OCI-LY7 (cell line): ENCODE results near the gene AKT1. TPM values are rescaled to one million over a fixed set of nuclear protein-coding genes. Genes with fewer than 3 reads are reported as not detected.

ENCODE experiments used
- BruUV-seq: library from RNA; stranded (reverse); fragments of 400-500 nt; replicated peaks from 2 replicates; lab custom pipeline; 2021; lab: Mats Ljungman, UMichigan
- CTCF ChIA-PET: fragments of 300-600 bp; sonication (Branson Sonifier 250); formaldehyde crosslinking; loops from one replicate; lab custom pipeline; 2022; ENCODE audit warnings: antibody characterized with exemption; ENCODE audit not compliant: unreplicated experiment; lab: Charles Lee
- POLR2A ChIA-PET: fragments of 300-600 bp; sonication (Branson Sonifier 250); formaldehyde crosslinking; loops from one replicate; lab custom pipeline; 2022; ENCODE audit warnings: antibody characterized with exemption; lab: Charles Lee
- DNase-seq: peaks from one replicate; pipeline ENCODE4 v3.0.0-alpha.2; 2015; ENCODE audit warnings: low spot score
- H2AFZ ChIP-seq: fragments of 200-600 bp; sonication (generic), shearing (Covaris generic); 2 replicates; pipeline ENCODE4 v1.6.1; 2014; ENCODE audit warnings: mild to moderate bottlenecking, antibody characterized with exemption, low read length, moderate library complexity
- H3K27ac ChIP-seq: fragments of 200-600 bp; sonication (generic); 2 replicates; pipeline ENCODE4 v1.5.1; 2014; ENCODE audit warnings: mixed run types, low read depth, mild to moderate bottlenecking, moderate library complexity, low read length, inconsistent platforms; ENCODE audit not compliant: poor library complexity, severe bottlenecking
- H3K36me3 ChIP-seq: fragments of 200-600 bp; sonication (generic); 2 replicates; pipeline ENCODE4 v1.6.1; 2014; ENCODE audit warnings: mild to moderate bottlenecking, antibody characterized with exemption, low read length, moderate library complexity, mixed read lengths; ENCODE audit not compliant: insufficient read depth
- H3K4me1 ChIP-seq: fragments of 200-600 bp; sonication (generic); 2 replicates; pipeline ENCODE4 v1.5.1; 2014; ENCODE audit warnings: mild to moderate bottlenecking, low read length; ENCODE audit not compliant: insufficient read depth, poor library complexity, severe bottlenecking
- H3K4me2 ChIP-seq: fragments of 200-600 bp; sonication (generic); 2 replicates; pipeline ENCODE4 v1.6.1; 2014; ENCODE audit warnings: mild to moderate bottlenecking, low read length
- H3K4me3 ChIP-seq: fragments of 200-600 bp; sonication (generic); 2 replicates; pipeline ENCODE4 v1.5.1; 2014; ENCODE audit warnings: mild to moderate bottlenecking, low read depth, low read length; ENCODE audit not compliant: poor library complexity, severe bottlenecking
- H3K79me2 ChIP-seq: fragments of 200-600 bp; sonication (generic); 2 replicates; pipeline ENCODE4 v1.6.1; 2016; ENCODE audit warnings: low read depth, mild to moderate bottlenecking, low read length, moderate library complexity, mixed read lengths; ENCODE audit not compliant: insufficient read depth
- H3K9me2 ChIP-seq: fragments of 200-600 bp; sonication (generic); 2 replicates; pipeline ENCODE4 v1.6.1; 2016; ENCODE audit warnings: mild to moderate bottlenecking, low read length, mixed read lengths; ENCODE audit not compliant: insufficient read depth
- H3K9me3 ChIP-seq: fragments of 200-600 bp; sonication (generic); 2 replicates; pipeline ENCODE4 v1.6.1; 2014; ENCODE audit warnings: mild to moderate bottlenecking, mixed run types, low read length, mixed read lengths
- H4K20me1 ChIP-seq: fragments of 200-600 bp; sonication (generic); 2 replicates; pipeline ENCODE4 v1.6.1; 2014; ENCODE audit warnings: mild to moderate bottlenecking, antibody characterized with exemption, low read length, moderate library complexity, mixed read lengths; ENCODE audit not compliant: insufficient read depth
- CTCF ChIP-seq: fragments of 200-600 bp; sonication (generic); conservative IDR thresholded peaks from 2 replicates; pipeline ENCODE4 v1.5.1; 2014; ENCODE audit warnings: mild to moderate bottlenecking, antibody characterized with exemption, low read length, moderate library complexity, mixed read lengths
- EZH2phosphoT487 ChIP-seq: fragments of 200-600 bp; sonication (generic); IDR thresholded peaks from 2 replicates; pipeline ENCODE4 v1.6.1; 2018; ENCODE audit warnings: low read depth, borderline replicate concordance, mild to moderate bottlenecking, mixed run types, antibody characterized with exemption, low read length, moderate library complexity, mixed read lengths
- intact Hi-C: fragments of 100-400 bp; cut with micrococcal nuclease; formaldehyde crosslinking; loops from one replicate; pipeline ENCODE4 v1.10.0; 2022; ENCODE audit not compliant: unreplicated experiment
- total RNA-seq, 2 experiments: library from RNA; depleted of rRNA in 1 of 2; stranded (reverse); fragments of >200 nt in 1 of 2; shearing (Covaris generic) in 1 of 2; gene quantifications; 2 replicates each; pipeline ENCODE4 v1.2.3, GENCODE V29; 2014 to 2022

AKT1 gene
- total RNA-seq, 2 experiments from 2014 or later, result 75.4 to 108 TPM

GRCh38 chr14:104844306-104845032, 48.9 kb upstream of the AKT1 start:
- no peak for DNase-seq
- TF ChIP-seq CTCF (no peak), EZH2phosphoT487 (no peak)
- no peak overlapping the region for H3K4me2 ChIP-seq
- no peaks in the 10 kb centered on the region for H3K9me3 ChIP-seq
- no TSS peak for BruUV-seq
- intact Hi-C loops, result no loop called here
- ChIA-PET POLR2A (no interaction called here), CTCF (interaction anchor here (0.5 kb wide), 1 partner anchor 36 kb away, joined by 4 read pairs; no protein-coding TSS in a partner anchor)
- no peaks in the 10 kb centered on the region for H3K4me1 ChIP-seq
- H2AFZ ChIP-seq, result no peak overlapping the region
- H3K9me2 ChIP-seq, result no peaks in the 10 kb centered on the region
- H3K27ac ChIP-seq, result no peak overlapping the region
- no peak overlapping the region for H3K4me3 ChIP-seq
- no peaks in the 10 kb centered on the region for H3K36me3 ChIP-seq
- H4K20me1 ChIP-seq, result no peaks in the 10 kb centered on the region
- H3K79me2 ChIP-seq, result no peaks in the 10 kb centered on the region

GRCh38 chr14:104843442-104844305, 48.1 kb upstream of the AKT1 start:
- no peaks in the 10 kb centered on the region for H4K20me1 ChIP-seq
- TF ChIP-seq CTCF (no peak), EZH2phosphoT487 (no peak)
- H3K9me2 ChIP-seq, result no peaks in the 10 kb centered on the region
- H3K36me3 ChIP-seq, result no peaks in the 10 kb centered on the region
- intact Hi-C loops, result no loop called here
- H3K4me2 ChIP-seq, result no peak overlapping the region
- H2AFZ ChIP-seq, result no peak overlapping the region
- no peaks in the 10 kb centered on the region for H3K9me3 ChIP-seq
- H3K4me1 ChIP-seq, result no peaks in the 10 kb centered on the region
- H3K4me3 ChIP-seq, result no peak overlapping the region
- POLR2A ChIA-PET, result no interaction called here
- no peaks in the 10 kb centered on the region for H3K79me2 ChIP-seq
- no peak for DNase-seq
- no peak overlapping the region for H3K27ac ChIP-seq
- BruUV-seq, result no TSS peak
- CTCF ChIA-PET, result no interaction called here
